ENCODE results near the gene IGSF22. TPM values are rescaled to one million over a fixed set of nuclear protein-coding genes. Genes with fewer than 3 reads are reported as not detected.

IGSF22 gene
- polyA plus RNA-seq, 1 donor (not counting 4 experiments of a cell fraction or from before 2014, with no cell fraction given): 0.01 TPM

- no peak for TF ChIP-seq EZH2 (IDR thresholded peaks at IDR 0.05; ENCODE audit: low read length)
- no peak for TF ChIP-seq CTCF (optimal IDR thresholded peaks at IDR 0.05 in 1 of 3, IDR thresholded peaks at IDR 0.05 in 1 of 3, conservative IDR thresholded peaks at IDR 0.05 in 1 of 3; ENCODE audit: extremely low read depth in 1 of 3, insufficient read depth in 2 of 3, low read length in 3 of 3)
- H3K4me3 ChIP-seq (ENCODE audit: control insufficient read depth in 2 of 3, extremely low read depth in 1 of 3, insufficient read depth in 2 of 3, low read depth in 1 of 3, low read length in 3 of 3): no peak overlapping the region
- no peaks in the 10 kb centered on the region for H3K9me3 ChIP-seq (ENCODE audit: control insufficient read depth, low read depth, low read length)
- no peak overlapping the region for H3K4me2 ChIP-seq (ENCODE audit: control insufficient read depth, extremely low read depth, insufficient read depth, low read depth, low read length)
- no peaks in the 10 kb centered on the region for H3K36me3 ChIP-seq (ENCODE audit: control insufficient read depth in 2 of 2, extremely low read depth in 1 of 2, insufficient read depth in 2 of 2, low read length in 2 of 2)
- H2AFZ ChIP-seq (ENCODE audit: control insufficient read depth, low read length): no peak overlapping the region
- FAIRE-seq (no peak), DNase-seq (ENCODE audit: low read depth, low spot score) (no peak)
- no peak overlapping the region for H3K27ac ChIP-seq (ENCODE audit: control insufficient read depth, insufficient read depth, low read length)
- peaks cover 6% of the 10 kb centered on the region for H3K4me1 ChIP-seq (ENCODE audit: control insufficient read depth, extremely low read depth, insufficient read depth, low read length)
- no peaks in the 10 kb centered on the region for H4K20me1 ChIP-seq (ENCODE audit: control insufficient read depth, extremely low read depth, insufficient read depth, low read length)
- no peaks in the 10 kb centered on the region for H3K79me2 ChIP-seq (ENCODE audit: control insufficient read depth, insufficient read depth, low read length)
- no peaks in the 10 kb centered on the region for H3K9me1 ChIP-seq (ENCODE audit: control insufficient read depth, extremely low read depth, insufficient read depth, low read length)
- dilution Hi-C loops (cut with MboI; ENCODE audit: extremely low pct_ligation_motif_present, low sequenced_read_pairs): no loop called here
- H3K9ac ChIP-seq (ENCODE audit: control insufficient read depth, extremely low read depth, insufficient read depth, low read length): no peak overlapping the region
- peaks cover 25% of the 10 kb centered on the region for H3K27me3 ChIP-seq (ENCODE audit: control insufficient read depth, extremely low read depth, insufficient read depth, low read length)
Observed at GRCh38 chr11:18709414-18709813, 16.6 kb downstream of the IGSF22 start.

- Histone ChIP-seq H3K9me1 (ENCODE audit: control insufficient read depth, extremely low read depth, insufficient read depth, low read length) (no peaks in the 10 kb centered on the region), H4K20me1 (ENCODE audit: control insufficient read depth, extremely low read depth, insufficient read depth, low read length) (no peaks in the 10 kb centered on the region), H3K4me3 (ENCODE audit: control insufficient read depth in 2 of 3, extremely low read depth in 1 of 3, insufficient read depth in 2 of 3, low read depth in 1 of 3, low read length in 3 of 3) (no peak overlapping the region), H2AFZ (ENCODE audit: control insufficient read depth, low read length) (no peak overlapping the region), H3K9me3 (ENCODE audit: control insufficient read depth, low read depth, low read length) (no peaks in the 10 kb centered on the region), H3K27me3 (ENCODE audit: control insufficient read depth, extremely low read depth, insufficient read depth, low read length) (peaks cover 25% of the 10 kb centered on the region), H3K27ac (ENCODE audit: control insufficient read depth, insufficient read depth, low read length) (no peak overlapping the region), H3K79me2 (ENCODE audit: control insufficient read depth, insufficient read depth, low read length) (no peaks in the 10 kb centered on the region), H3K9ac (ENCODE audit: control insufficient read depth, extremely low read depth, insufficient read depth, low read length) (no peak overlapping the region), H3K4me1 (ENCODE audit: control insufficient read depth, extremely low read depth, insufficient read depth, low read length) (peaks cover 6% of the 10 kb centered on the region), H3K4me2 (ENCODE audit: control insufficient read depth, extremely low read depth, insufficient read depth, low read depth, low read length) (no peak overlapping the region), H3K36me3 (ENCODE audit: control insufficient read depth in 2 of 2, extremely low read depth in 1 of 2, insufficient read depth in 2 of 2, low read length in 2 of 2) (peaks cover 0 to 3% of the 10 kb centered on the region in 2 experiments)
- FAIRE-seq: no peak
- TF ChIP-seq CTCF (optimal IDR thresholded peaks at IDR 0.05 in 1 of 3, IDR thresholded peaks at IDR 0.05 in 1 of 3, conservative IDR thresholded peaks at IDR 0.05 in 1 of 3; ENCODE audit: extremely low read depth in 1 of 3, insufficient read depth in 2 of 3, low read length in 3 of 3) (no peak), EZH2 (IDR thresholded peaks at IDR 0.05; ENCODE audit: low read length) (no peak)
- dilution Hi-C loops (cut with MboI; ENCODE audit: extremely low pct_ligation_motif_present, low sequenced_read_pairs): no loop called here
- no peak for DNase-seq (ENCODE audit: low read depth, low spot score)
Observed at GRCh38 chr11:18707811-18708340, 18.1 kb downstream of the IGSF22 start.
